NAMALWA (cell line): ENCODE results near the gene TMEM54.

ENCODE experiments used
- DNase-seq: peaks from one replicate; pipeline ENCODE4 v3.0.0-alpha.2; 2015; ENCODE audit warnings: low spot score

TMEM54 gene

GRCh38 chr1:32900956-32901822 lies at the start of gene TMEM54:
TSS of gene TMEM54 (minus strand) at chr1:32901389. CDS start at chr1:32901238, 151 bp downstream.
- no peak for DNase-seq

GRCh38 chr1:32949519-32949918 lies 48.3 kb upstream of the TMEM54 start:
- no peak for DNase-seq

GRCh38 chr1:32948905-32949304 lies 47.7 kb upstream of the TMEM54 start:
- DNase-seq: no peak

- DNase-seq: no peak
Observed at GRCh38 chr1:32948390-32948722, 47.2 kb upstream of the TMEM54 start.

GRCh38 chr1:32947669-32948389 lies 46.6 kb upstream of the TMEM54 start:
- no peak for DNase-seq

GRCh38 chr1:32946413-32946812 lies 45.2 kb upstream of the TMEM54 start:
- DNase-seq: no peak

GRCh38 chr1:32944180-32944579 lies 43.0 kb upstream of the TMEM54 start:
- DNase-seq: no peak

GRCh38 chr1:32939655-32940371 lies 38.6 kb upstream of the TMEM54 start:
- DNase-seq: no peak

GRCh38 chr1:32937061-32937460 lies 35.9 kb upstream of the TMEM54 start:
- no peak for DNase-seq

- no peak for DNase-seq
Observed at GRCh38 chr1:32934535-32934934, 33.3 kb upstream of the TMEM54 start.

- no peak for DNase-seq
Observed at GRCh38 chr1:32933742-32934322, 32.6 kb upstream of the TMEM54 start.

- no peak for DNase-seq
Observed at GRCh38 chr1:32931760-32932159, 30.6 kb upstream of the TMEM54 start.

- DNase-seq: no peak
Observed at GRCh38 chr1:32929366-32929765, 28.2 kb upstream of the TMEM54 start.

GRCh38 chr1:32928715-32929114 lies 27.5 kb upstream of the TMEM54 start:
- no peak for DNase-seq

- no peak for DNase-seq
Observed at GRCh38 chr1:32928285-32928684, 27.1 kb upstream of the TMEM54 start.

GRCh38 chr1:32927441-32927840 lies 26.3 kb upstream of the TMEM54 start:
- no peak for DNase-seq

GRCh38 chr1:32926562-32926961 lies 25.4 kb upstream of the TMEM54 start:
- DNase-seq: no peak

GRCh38 chr1:32925403-32926162 lies 24.4 kb upstream of the TMEM54 start:
- DNase-seq: no peak

- no peak for DNase-seq
Observed at GRCh38 chr1:32924881-32925344, 23.7 kb upstream of the TMEM54 start.

- DNase-seq: no peak
Observed at GRCh38 chr1:32920833-32921232, 19.6 kb upstream of the TMEM54 start.
